Measurements from ENCODE around the gene RNF157. TPM values are rescaled to one million over a fixed set of nuclear protein-coding genes. Genes with fewer than 3 reads are reported as not detected.

Gene RNF157
- total RNA-seq, 1 experiment from 2014 or later: 11.2 TPM

GRCh38 chr17:76142039-76142584 lies 98.2 kb downstream of the RNF157 start (continued):
- TF ChIP-seq ZNF263 (CRISPR knock-in tag; IDR thresholded peaks at IDR 0.05; ENCODE audit: low read depth): no peak
- TF ChIP-seq EMX1 (CRISPR knock-in tag; IDR thresholded peaks at IDR 0.05): no peak
- TF ChIP-seq CREB1 (CRISPR knock-in tag; IDR thresholded peaks at IDR 0.05): no peak
- TF ChIP-seq ERG (CRISPR knock-in tag; IDR thresholded peaks at IDR 0.05): no peak
- TF ChIP-seq TEAD4 (CRISPR knock-in tag; IDR thresholded peaks at IDR 0.05): no peak
- TF ChIP-seq E2F4 (CRISPR knock-in tag; IDR thresholded peaks at IDR 0.05; ENCODE audit: borderline replicate concordance, low read depth): no peak
- no peak for TF ChIP-seq RORB (CRISPR knock-in tag; IDR thresholded peaks at IDR 0.05)

GRCh38 chr17:76141212-76142038 lies 98.9 kb downstream of the RNF157 start, which contains the start of gene FOXJ1:
TSS of gene FOXJ1 (minus strand) at chr17:76141245. CDS start at chr17:76140395, 850 bp downstream.
- H3K9me3 Mint-ChIP-seq: no peaks in the 10 kb centered on the region
- DNase-seq (ENCODE audit: low spot score) (peak; percentile 97), ATAC-seq (peak; percentile 61)
- H3K4me3 Mint-ChIP-seq: peak within 1 kb of the TSS; percentile 82
- no peaks in the 10 kb centered on the region for H3K36me3 Mint-ChIP-seq
- peaks cover 81% of the 10 kb centered on the region for H3K4me1 Mint-ChIP-seq
- peaks cover 67% of the 10 kb centered on the region for H3K27me3 Mint-ChIP-seq (ENCODE audit: low read depth)
- H3K27ac Mint-ChIP-seq: no peak within 1 kb of the TSS
- CTCF ChIA-PET: interaction anchor here (0.5 to 7.0 kb wide), 17 partner anchors 8 to 650 kb away, joined by 3 to 41 read pairs (median 4); no protein-coding TSS in a partner anchor
- POLR2A ChIA-PET: interaction anchor here (0.6 to 3.3 kb wide), 5 partner anchors 9 to 140 kb away, joined by 3 to 17 read pairs (median 3); no protein-coding TSS in a partner anchor
- TF ChIP-seq ZBTB43 (CRISPR knock-in tag; IDR thresholded peaks at IDR 0.05) (0 out of 2 replicates have a peak, but pooled peaks have one; percentile 45), SMAD4 (CRISPR knock-in tag; IDR thresholded peaks at IDR 0.05) (no peak), ETV6 (CRISPR knock-in tag; IDR thresholded peaks at IDR 0.05) (peak; percentile 93), SP1 (CRISPR knock-in tag; conservative IDR thresholded peaks at IDR 0.05) (peak; percentile 85), AR (CRISPR knock-in tag; IDR thresholded peaks at IDR 0.05) (no peak), ZNF232 (CRISPR knock-in tag; IDR thresholded peaks at IDR 0.05) (no peak), ATF2 (CRISPR knock-in tag; IDR thresholded peaks at IDR 0.05; ENCODE audit: borderline replicate concordance, low read depth) (no peak), CREM (CRISPR knock-in tag; IDR thresholded peaks at IDR 0.05) (0 out of 2 replicates have a peak, but pooled peaks have one; percentile 27), ZBTB21 (CRISPR knock-in tag; IDR thresholded peaks at IDR 0.05; ENCODE audit: borderline replicate concordance) (0 out of 2 replicates have a peak, but pooled peaks have one; percentile 38), ATF6 (CRISPR knock-in tag; IDR thresholded peaks at IDR 0.05) (no peak), FOXP4 (CRISPR knock-in tag; IDR thresholded peaks at IDR 0.05) (peak; percentile 62), IRF2 (CRISPR knock-in tag; IDR thresholded peaks at IDR 0.05; ENCODE audit: borderline replicate concordance, low read depth) (no peak), E2F5 (CRISPR knock-in tag; IDR thresholded peaks at IDR 0.05) (peak; percentile 79; the same call in 1 of the 2 replicates), ZNF317 (CRISPR knock-in tag; IDR thresholded peaks at IDR 0.05; ENCODE audit: borderline replicate concordance, low read depth) (no peak)
